ENCODE measurements around the gene TM4SF1. TPM values are rescaled to one million over a fixed set of nuclear protein-coding genes. Genes with fewer than 3 reads are reported as not detected.

TM4SF1 gene
- total RNA-seq, 1 experiment from 2014 or later = 1,063 TPM

DNA sequence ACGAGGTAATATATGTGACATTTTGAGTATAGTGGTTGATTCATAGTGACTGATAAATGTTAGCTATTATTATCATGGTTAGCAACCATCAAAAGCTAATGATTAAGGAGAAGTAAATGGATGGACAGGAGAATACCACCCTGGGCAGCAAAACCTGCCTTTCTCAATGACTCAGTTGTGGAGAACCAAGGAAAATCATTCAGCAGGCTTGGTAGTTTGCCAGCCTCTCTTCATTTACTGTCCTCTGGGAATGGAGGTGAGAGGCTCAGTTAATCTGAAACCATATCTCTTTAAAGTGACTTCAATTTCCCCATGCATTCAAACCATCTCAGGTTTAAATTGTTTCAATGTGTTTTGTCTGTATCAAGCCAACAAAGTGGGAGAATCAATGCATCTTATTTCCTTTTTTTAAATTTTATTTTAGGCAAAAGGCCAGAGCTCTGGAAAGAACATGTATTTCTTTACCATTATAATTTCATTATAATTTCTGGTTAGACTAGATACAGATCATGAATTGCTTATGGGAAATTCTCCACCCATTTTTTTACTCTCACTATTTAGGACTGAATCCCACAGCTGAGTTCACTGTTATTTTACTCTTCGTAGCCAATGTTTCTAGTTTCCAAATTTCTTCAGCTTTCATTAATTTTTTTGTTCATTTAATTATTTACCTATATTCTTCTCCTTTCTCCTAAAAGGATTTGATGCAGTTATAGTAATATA is 46.7 kb downstream of the TM4SF1 start:
- no TSS peak for BruUV-seq (replicated peaks)
- in situ Hi-C loops (cut with HindIII; ENCODE audit: low pct_unique_long_range_greater_than_20kb, low sequenced_read_pairs) (no loop called here), intact Hi-C loops (cut with micrococcal nuclease; ENCODE audit: unreplicated experiment) (loop anchor here (5.0 kb wide), 3 partner anchors 37 to 373 kb away; no protein-coding TSS in a partner anchor)
- H3K4me3 ChIP-seq (ENCODE audit: low read depth in 2 of 2, low read length in 2 of 2) = no peak overlapping the region
- no peaks in the 10 kb centered on the region for H3K27me3 ChIP-seq (ENCODE audit: control insufficient read depth, insufficient read depth, low read length)
- no peak for DNase-seq (ENCODE audit: low read depth, low spot score)
- peaks cover 4% of the 10 kb centered on the region; the same call in 1 of the 2 replicates for H3K9me3 ChIP-seq (ENCODE audit: control insufficient read depth, insufficient read depth, low read depth, low read length)
- H3K4me1 ChIP-seq (ENCODE audit: control insufficient read depth, insufficient read depth, low read length) = peaks cover 45% of the 10 kb centered on the region
- ChIA-PET POLR2A (interaction anchor here (0.6 kb wide), 1 partner anchor 371 kb away, joined by 3 read pairs; no protein-coding TSS in a partner anchor), CTCF (no interaction called here)
- H3K36me3 ChIP-seq (ENCODE audit: control insufficient read depth, insufficient read depth, low read length) = peaks cover 6% of the 10 kb centered on the region; the same call in 1 of the 2 replicates
- H3K27ac ChIP-seq (ENCODE audit: low read length) = peak overlapping the region; percentile 100
- no peak for ATAC-seq
- TF ChIP-seq, protein P1, sequence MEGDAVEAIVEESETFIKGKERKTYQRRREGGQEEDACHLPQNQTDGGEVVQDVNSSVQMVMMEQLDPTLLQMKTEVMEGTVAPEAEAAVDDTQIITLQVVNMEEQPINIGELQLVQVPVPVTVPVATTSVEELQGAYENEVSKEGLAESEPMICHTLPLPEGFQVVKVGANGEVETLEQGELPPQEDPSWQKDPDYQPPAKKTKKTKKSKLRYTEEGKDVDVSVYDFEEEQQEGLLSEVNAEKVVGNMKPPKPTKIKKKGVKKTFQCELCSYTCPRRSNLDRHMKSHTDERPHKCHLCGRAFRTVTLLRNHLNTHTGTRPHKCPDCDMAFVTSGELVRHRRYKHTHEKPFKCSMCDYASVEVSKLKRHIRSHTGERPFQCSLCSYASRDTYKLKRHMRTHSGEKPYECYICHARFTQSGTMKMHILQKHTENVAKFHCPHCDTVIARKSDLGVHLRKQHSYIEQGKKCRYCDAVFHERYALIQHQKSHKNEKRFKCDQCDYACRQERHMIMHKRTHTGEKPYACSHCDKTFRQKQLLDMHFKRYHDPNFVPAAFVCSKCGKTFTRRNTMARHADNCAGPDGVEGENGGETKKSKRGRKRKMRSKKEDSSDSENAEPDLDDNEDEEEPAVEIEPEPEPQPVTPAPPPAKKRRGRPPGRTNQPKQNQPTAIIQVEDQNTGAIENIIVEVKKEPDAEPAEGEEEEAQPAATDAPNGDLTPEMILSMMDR (IDR thresholded peaks at IDR 0.05) = no peak
- no peak for TF ChIP-seq SIN3A (IDR thresholded peaks at IDR 0.05; ENCODE audit: borderline replicate concordance, insufficient read depth, low read depth, low read length)
- no peak for TF ChIP-seq POLR2AphosphoS5 (IDR thresholded peaks at IDR 0.05; ENCODE audit: low read depth, low read length)
- TF ChIP-seq, protein P2, sequence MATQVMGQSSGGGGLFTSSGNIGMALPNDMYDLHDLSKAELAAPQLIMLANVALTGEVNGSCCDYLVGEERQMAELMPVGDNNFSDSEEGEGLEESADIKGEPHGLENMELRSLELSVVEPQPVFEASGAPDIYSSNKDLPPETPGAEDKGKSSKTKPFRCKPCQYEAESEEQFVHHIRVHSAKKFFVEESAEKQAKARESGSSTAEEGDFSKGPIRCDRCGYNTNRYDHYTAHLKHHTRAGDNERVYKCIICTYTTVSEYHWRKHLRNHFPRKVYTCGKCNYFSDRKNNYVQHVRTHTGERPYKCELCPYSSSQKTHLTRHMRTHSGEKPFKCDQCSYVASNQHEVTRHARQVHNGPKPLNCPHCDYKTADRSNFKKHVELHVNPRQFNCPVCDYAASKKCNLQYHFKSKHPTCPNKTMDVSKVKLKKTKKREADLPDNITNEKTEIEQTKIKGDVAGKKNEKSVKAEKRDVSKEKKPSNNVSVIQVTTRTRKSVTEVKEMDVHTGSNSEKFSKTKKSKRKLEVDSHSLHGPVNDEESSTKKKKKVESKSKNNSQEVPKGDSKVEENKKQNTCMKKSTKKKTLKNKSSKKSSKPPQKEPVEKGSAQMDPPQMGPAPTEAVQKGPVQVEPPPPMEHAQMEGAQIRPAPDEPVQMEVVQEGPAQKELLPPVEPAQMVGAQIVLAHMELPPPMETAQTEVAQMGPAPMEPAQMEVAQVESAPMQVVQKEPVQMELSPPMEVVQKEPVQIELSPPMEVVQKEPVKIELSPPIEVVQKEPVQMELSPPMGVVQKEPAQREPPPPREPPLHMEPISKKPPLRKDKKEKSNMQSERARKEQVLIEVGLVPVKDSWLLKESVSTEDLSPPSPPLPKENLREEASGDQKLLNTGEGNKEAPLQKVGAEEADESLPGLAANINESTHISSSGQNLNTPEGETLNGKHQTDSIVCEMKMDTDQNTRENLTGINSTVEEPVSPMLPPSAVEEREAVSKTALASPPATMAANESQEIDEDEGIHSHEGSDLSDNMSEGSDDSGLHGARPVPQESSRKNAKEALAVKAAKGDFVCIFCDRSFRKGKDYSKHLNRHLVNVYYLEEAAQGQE (IDR thresholded peaks at IDR 0.05; ENCODE audit: insufficient read depth in 1 of 2, low read depth in 2 of 2, low read length in 1 of 2) = no peak
- TF ChIP-seq TCF7L2 (IDR thresholded peaks at IDR 0.05; ENCODE audit: low read depth, low read length) = no peak

DNA sequence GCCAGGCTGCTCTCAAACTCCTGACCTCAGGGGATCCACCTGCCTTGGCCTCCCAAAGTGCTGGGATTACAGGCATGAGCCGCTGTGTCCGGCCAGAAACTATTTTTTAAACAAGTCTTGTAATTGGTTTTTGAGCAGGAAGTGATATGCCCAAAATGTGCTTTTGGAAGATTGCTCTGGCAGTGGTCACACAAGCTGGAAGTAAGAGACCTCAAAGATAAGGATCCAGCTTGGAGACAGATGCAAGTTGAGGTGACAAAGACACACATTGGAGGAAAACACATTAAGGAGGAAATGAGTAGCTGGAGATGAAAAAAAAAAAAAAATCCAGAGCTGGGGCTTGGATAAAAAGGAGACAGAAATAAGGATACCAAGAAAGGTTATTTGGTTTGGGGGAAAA is 50.3 kb downstream of the TM4SF1 start:
- no peak for TF ChIP-seq SIN3A (IDR thresholded peaks at IDR 0.05; ENCODE audit: borderline replicate concordance, insufficient read depth, low read depth, low read length)
- ChIA-PET POLR2A (interaction anchor here (1.3 kb wide), 1 partner anchor 26 kb away, joined by 3 read pairs; no protein-coding TSS in a partner anchor), CTCF (no interaction called here)
- Histone ChIP-seq H3K36me3 (ENCODE audit: control insufficient read depth, insufficient read depth, low read length) (peaks cover 8% of the 10 kb centered on the region; the same call in 1 of the 2 replicates), H3K27me3 (ENCODE audit: control insufficient read depth, insufficient read depth, low read length) (no peaks in the 10 kb centered on the region), H3K4me1 (ENCODE audit: control insufficient read depth, insufficient read depth, low read length) (peaks cover 22% of the 10 kb centered on the region), H3K27ac (ENCODE audit: low read length) (peak overlapping the region; percentile 100; the same call in 1 of the 2 replicates), H3K9me3 (ENCODE audit: control insufficient read depth, insufficient read depth, low read depth, low read length) (peaks cover 4% of the 10 kb centered on the region; the same call in 1 of the 2 replicates), H3K4me3 (ENCODE audit: low read depth in 2 of 2, low read length in 2 of 2) (no peak overlapping the region)
- no TSS peak for BruUV-seq (replicated peaks)
- in situ Hi-C loops (cut with HindIII; ENCODE audit: low pct_unique_long_range_greater_than_20kb, low sequenced_read_pairs) (no loop called here), intact Hi-C loops (cut with micrococcal nuclease; ENCODE audit: unreplicated experiment) (no loop called here)
- no peak for ATAC-seq
- no peak for DNase-seq (ENCODE audit: low read depth, low spot score)

DNA sequence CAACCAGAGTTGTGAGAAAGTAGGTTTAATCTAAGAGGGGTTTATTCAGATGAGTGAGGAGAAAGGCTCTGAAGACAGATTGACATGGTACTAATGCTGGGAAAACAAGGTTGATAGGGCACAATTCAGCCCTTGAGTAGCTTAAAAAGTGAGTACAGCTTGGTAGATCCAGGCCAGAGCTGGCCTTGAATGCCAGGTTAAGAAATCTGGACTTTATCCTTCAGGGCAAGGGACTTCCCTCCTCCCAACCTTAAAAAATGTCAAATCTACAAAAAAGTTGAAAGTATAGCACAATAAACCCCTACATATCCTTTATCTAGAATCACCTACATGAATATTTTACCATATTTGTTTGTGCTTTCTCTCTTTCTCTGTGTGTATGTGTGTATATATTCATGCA is 51.9 kb downstream of the TM4SF1 start:
- CTCF ChIA-PET = interaction anchor here (1.6 kb wide), 1 partner anchor 9 kb away, joined by 4 read pairs; the partner anchor contains the start of gene TM4SF18
- BruUV-seq (replicated peaks) = no TSS peak
- Histone ChIP-seq H3K36me3 (ENCODE audit: control insufficient read depth, insufficient read depth, low read length) (peaks cover 14% of the 10 kb centered on the region; the same call in 1 of the 2 replicates), H3K27me3 (ENCODE audit: control insufficient read depth, insufficient read depth, low read length) (no peaks in the 10 kb centered on the region), H3K9me3 (ENCODE audit: control insufficient read depth, insufficient read depth, low read depth, low read length) (peaks cover 4% of the 10 kb centered on the region; the same call in 1 of the 2 replicates), H3K4me1 (ENCODE audit: control insufficient read depth, insufficient read depth, low read length) (peaks cover 6% of the 10 kb centered on the region), H3K4me3 (ENCODE audit: low read depth in 2 of 2, low read length in 2 of 2) (no peak overlapping the region), H3K27ac (ENCODE audit: low read length) (peak overlapping the region; percentile 75)
- in situ Hi-C loops (cut with HindIII; ENCODE audit: low pct_unique_long_range_greater_than_20kb, low sequenced_read_pairs) (no loop called here), intact Hi-C loops (cut with micrococcal nuclease; ENCODE audit: unreplicated experiment) (no loop called here)
- TF ChIP-seq POLR2AphosphoS5 (IDR thresholded peaks at IDR 0.05; ENCODE audit: low read depth, low read length) (no peak), TCF7L2 (IDR thresholded peaks at IDR 0.05; ENCODE audit: low read depth, low read length) (no peak), SIN3A (IDR thresholded peaks at IDR 0.05; ENCODE audit: borderline replicate concordance, insufficient read depth, low read depth, low read length) (no peak)
- TF ChIP-seq, protein P1 (IDR thresholded peaks at IDR 0.05) = no peak
- TF ChIP-seq, protein P2 (IDR thresholded peaks at IDR 0.05; ENCODE audit: insufficient read depth in 1 of 2, low read depth in 2 of 2, low read length in 1 of 2) = no peak
- DNase-seq (ENCODE audit: low read depth, low spot score) (no peak), ATAC-seq (no peak)
- POLR2A ChIA-PET = no interaction called here

All from Panc1 (cell line).